ENCODE measurements around the gene KLHL6.
"Not testable (repeated sequence)": the region's sequence is repeated elsewhere in the genome, so short reads cannot be mapped to it uniquely, and the experiment has no call there.

KLHL6 gene

GRCh38 chr3:183443395-183444385 lies 111.8 kb downstream of the KLHL6 start:
- DNase-seq: no peak

GRCh38 chr3:183442994-183443393 lies 112.5 kb downstream of the KLHL6 start:
- DNase-seq: no peak

GRCh38 chr3:183440521-183440920 lies 115.0 kb downstream of the KLHL6 start:
- not testable (repeated sequence) for DNase-seq

- DNase-seq: no peak
Observed at GRCh38 chr3:183439515-183439914, 116.0 kb downstream of the KLHL6 start.

- no peak for DNase-seq
Observed at GRCh38 chr3:183438735-183439134, 116.8 kb downstream of the KLHL6 start.

GRCh38 chr3:183437666-183438564 lies 117.6 kb downstream of the KLHL6 start:
- no peak for DNase-seq
